CD4-positive, alpha-beta T cell treated with Interleukin-2 at 100 ng/mL for 4 hours (primary cell): ENCODE data around the gene ZFP36L2.
A peak's percentile ranks its signal among the peaks of the same experiment; 100 is the strongest.

ENCODE experiments used
- DNase-seq: peaks from one replicate; pipeline ENCODE4 v3.0.0-alpha.2; 2020; ENCODE audit warnings: low spot score

The ZFP36L2 gene

DNA sequence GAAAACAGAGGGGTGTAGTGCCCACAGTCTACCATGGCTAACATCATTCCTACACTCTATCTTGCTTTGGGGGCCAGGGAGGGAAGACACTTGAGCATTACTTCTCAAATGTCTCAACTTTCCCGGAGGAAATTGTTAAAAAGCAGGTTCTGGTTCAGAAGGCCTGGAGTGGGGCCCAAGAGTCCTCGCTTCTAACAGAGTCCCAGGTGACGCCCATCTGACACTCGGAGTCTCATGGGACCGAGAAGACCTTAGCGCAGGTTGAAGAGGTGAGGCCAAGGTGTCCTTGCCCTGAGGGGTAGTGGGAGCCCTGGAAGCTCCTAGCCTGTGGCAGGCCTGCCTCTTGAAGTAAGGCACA lies 40.1 kb downstream of the ZFP36L2 start:
- no peak for DNase-seq

GRCh38 chr2:43185146-43185545 lies 41.3 kb downstream of the ZFP36L2 start:
- DNase-seq, result peak; percentile 61

DNA sequence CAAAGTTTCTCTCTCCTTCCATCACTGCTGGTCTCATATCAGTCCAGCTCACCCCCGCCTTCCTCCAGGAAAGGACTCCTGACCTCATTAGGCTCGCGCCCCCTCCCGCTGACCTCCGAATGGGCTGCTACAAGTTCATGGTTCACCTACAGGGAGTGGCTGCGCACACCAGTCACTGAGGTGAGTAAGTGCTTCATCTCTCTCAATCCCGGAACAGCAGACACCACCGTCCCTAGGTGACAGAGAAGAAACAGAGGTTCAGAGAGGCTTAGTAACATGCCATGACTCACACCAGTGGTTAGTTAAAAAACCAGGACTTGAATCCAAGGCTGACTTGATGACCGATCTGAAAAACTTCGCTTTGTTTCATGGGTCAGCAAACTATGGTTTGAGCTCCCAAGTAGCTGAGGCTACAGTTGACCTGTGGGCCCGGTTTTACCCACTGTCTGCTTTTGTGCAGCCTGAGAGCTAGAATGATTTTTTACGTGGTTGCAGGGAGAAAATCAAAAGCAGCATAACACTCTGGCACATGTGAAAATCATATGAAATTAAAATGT lies 42.0 kb downstream of the ZFP36L2 start:
- peak; percentile 84 for DNase-seq

GRCh38 chr2:43183743-43184142 lies 42.7 kb downstream of the ZFP36L2 start:
- no peak for DNase-seq

- no peak for DNase-seq
These were observed 45.5 kb downstream of the ZFP36L2 start for GRCh38 chr2:43180897-43181296.

- DNase-seq, result no peak
These were observed 46.5 kb downstream of the ZFP36L2 start for GRCh38 chr2:43179942-43180341.

DNA sequence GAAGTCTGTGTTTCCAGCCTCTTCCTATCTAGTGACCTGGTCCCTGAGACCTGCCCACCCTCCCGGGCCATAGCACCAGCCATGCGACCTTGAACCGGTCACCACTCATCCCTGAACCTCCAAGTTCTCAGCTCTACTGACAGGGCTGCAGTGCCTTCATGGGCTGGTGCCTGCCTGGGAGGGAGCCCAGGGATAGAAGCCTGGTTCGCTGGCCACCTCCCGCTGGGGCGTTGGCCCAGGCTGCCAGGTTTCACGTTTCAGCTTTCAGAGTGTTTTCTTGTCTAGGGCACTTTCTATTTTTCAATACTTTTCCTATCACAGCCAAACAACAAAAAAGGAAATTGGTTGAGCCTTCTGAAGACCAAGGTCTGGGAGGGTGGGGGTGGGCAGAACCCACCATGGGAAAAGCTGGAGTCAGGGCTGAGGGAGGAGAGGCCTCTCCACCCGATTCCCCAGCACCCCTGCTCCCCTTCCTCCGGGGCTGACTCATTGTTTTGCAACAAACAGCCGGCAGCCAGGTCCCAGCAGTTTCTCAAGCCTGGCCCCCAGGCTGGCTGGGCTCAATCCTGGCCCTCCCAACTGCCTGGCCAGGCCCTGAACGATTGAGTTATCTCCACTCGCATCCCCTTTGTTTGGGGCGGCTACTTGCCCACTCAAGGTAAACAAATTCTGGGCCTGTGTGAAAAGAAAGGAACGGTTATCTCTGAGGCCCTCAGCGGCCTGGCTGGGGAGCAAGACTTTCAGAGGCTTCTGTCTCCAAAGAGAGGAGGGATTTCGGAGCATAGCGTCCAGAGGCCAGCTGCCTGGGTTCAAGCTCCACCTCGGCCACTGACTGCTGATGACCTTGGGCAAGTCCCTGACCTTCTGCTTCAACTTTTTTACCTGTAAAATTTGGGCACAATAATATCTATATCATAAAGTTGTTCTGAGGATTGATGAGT lies 47.5 kb downstream of the ZFP36L2 start:
- DNase-seq, result peak; percentile 58

GRCh38 chr2:43178055-43178598 lies 48.3 kb downstream of the ZFP36L2 start:
- no peak for DNase-seq

DNA sequence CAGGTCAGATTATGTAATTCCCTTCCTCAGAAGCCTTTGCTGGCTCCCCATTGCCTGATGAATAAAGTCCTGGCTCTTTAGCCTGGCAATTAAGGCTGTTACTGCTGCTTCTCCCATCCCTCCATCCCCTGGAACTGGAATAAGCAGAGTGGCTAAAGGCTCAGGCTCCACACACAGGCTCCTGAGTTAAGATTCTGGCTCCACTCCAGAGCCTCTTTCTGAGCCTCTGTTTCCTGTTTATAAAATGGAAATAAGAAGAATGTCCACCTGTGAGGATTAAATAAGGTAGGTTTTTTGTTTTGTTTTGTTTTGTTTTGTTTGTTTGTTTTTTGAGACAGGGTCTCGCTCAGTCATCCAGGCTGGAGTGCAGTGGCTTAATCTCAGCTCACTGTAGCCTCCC lies 50.0 kb downstream of the ZFP36L2 start:
- DNase-seq, result no peak

GRCh38 chr2:43175876-43176275 lies 50.5 kb downstream of the ZFP36L2 start:
- DNase-seq, result peak; percentile 35

- DNase-seq, result no peak
These were observed 51.4 kb downstream of the ZFP36L2 start for GRCh38 chr2:43175020-43175441.

GRCh38 chr2:43174368-43174916 lies 52.0 kb downstream of the ZFP36L2 start:
- peak; percentile 85 for DNase-seq
